COLO829 (cell line): Measurements from ENCODE around the gene ST3GAL2.
"Not testable (repeated sequence)": the region's sequence is repeated elsewhere in the genome, so short reads cannot be mapped to it uniquely, and the experiment has no call there.

Experiments used
- DNase-seq: peaks from one replicate; pipeline ENCODE4 v3.0.0; 2012; ENCODE audit warnings: low spot score

The ST3GAL2 gene

DNA sequence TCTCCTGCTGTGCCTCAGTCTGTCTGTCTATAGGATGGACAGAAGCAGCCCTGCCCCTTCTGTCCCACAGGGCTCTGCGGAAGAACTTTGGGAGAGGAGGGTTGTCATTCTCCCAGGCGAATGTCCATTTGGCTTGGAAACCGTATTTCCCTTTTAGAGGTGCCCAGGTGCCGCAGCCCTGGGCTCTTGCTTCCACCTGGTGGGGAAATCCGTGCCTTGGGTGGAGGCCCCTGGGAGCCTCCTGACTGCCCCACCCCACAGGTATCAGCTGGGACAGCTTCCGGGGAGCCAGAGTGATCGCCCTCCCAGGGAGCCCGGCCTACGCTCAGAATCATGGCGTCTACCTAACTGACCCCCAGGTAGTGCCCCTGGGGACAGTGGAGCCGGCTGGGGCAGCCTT, 28.2 kb upstream of the ST3GAL2 start:
- no peak for DNase-seq

DNA sequence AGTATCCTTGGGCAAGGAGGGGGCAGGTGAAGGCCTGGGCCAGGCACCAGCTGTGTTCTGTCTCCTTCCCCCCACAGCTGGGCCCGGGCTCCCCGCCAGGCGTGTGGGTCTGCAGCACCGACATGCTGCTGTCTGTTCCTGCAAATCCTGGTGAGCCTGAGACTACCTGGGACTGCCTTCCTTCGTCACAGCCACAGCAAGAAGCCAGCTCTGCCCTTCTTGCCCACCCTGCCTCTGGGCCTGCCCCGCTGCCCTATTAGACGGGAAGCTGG, 27.8 kb upstream of the ST3GAL2 start:
- DNase-seq = no peak

GRCh38 chr16:70465999-70466804, 27.3 kb upstream of the ST3GAL2 start:
- no peak for DNase-seq

DNA sequence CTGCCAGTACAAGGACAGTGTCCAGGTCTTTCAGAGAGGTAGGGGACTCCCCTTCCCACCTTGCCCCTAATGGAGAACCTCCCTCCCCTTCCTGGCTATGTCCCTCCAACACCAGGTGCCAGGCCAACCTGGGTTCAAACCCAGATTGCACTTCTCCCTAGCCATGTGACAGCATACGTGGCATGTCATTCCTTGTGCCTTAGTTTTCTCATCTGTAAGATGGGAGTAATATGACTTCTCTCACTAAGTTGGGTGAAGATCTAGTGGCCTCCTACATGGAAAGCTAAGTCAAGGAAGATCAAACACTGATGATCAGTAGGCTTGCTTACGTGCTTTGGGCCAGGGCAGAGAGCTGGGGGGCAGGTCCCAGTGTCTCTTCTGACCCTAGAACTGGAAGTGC, 24.3 kb upstream of the ST3GAL2 start:
- DNase-seq = no peak

GRCh38 chr16:70460737-70461261, 21.9 kb upstream of the ST3GAL2 start:
- no peak for DNase-seq

DNA sequence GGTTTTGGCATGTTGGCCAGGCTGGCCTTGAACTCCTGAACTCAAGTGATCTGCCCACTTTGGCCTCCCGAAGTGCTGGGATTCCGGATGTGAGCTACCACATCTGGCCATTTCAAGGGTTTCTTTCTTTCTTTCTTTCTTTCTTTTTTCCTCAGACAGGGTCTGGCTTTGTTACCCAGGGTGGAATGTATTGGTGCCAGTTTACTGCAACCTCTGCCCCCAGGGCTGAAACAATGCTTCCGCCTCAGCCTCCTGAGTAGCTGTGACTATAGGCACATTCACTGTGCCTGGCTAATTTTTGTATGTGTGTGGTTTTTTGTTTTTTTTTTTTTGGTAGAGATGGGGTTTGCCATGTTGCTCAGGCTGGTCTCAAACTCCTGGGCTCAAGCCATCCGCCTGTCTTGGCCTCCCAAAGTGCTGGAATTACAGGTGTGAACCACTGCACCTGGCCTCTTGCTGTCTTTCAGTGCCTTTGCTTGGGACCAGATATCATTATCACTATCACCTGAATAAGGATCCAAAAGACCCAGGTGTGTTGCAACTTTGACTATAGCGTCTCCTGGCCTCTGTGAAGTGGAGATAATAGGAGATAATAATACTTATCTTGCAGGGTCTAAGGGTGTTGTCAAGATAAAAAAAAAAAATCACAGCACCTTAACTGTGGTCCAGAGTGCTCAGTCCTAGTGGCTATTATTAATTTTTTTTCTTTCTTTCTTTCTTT, 18.7 kb upstream of the ST3GAL2 start:
- DNase-seq = no peak

GRCh38 chr16:70455910-70456309, 17.0 kb upstream of the ST3GAL2 start:
- no peak for DNase-seq

DNA sequence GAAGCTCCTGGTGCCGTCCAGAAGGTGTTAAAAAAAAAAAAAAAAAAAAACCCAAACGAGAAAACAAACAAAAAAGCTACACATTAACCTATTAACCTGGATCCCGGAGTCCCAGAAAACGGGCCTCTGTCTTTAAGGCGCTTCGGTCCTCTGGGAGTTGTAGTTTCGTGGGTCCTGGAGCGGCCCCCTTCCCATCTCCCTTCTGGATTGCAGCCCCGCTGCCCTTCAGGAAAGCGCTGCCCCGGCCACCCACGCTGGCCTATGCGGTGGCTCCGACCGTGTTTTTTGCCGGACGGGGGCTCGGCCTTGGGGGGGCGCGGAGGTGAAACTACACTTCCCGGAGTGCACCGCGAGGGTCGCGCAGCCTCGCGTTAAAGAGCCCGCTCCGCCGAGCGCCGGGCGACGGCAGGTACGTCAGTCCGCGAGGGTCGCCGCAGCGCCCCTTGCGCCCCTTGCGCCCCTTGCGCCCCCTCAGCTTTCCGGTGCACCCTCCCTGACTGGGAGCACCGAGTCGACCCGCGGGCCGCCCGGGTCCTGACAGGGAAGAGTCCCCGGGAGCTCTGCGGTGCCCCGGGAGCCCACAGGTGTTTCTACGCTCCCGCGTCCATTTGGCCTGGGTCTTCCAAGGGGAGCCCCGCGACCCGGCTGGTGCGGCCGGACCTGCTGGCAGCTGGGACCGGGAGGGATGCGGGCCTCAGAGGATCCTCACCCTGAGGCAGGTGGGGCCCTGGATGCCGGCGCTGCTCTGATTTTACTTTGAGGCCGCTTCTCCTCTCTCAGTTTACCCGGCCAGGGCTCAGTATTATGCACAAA, 15.5 kb upstream of the ST3GAL2 start, which contains the start of gene FCSK:
FCSK (plus strand) TSS at position 374 of the 813 bp plus-strand sequence. CDS start 8,596 bp downstream, outside the sequence.
- peak; percentile 58 for DNase-seq

- no peak for DNase-seq
These were observed 15.0 kb upstream of the ST3GAL2 start for GRCh38 chr16:70453892-70454221.

DNA sequence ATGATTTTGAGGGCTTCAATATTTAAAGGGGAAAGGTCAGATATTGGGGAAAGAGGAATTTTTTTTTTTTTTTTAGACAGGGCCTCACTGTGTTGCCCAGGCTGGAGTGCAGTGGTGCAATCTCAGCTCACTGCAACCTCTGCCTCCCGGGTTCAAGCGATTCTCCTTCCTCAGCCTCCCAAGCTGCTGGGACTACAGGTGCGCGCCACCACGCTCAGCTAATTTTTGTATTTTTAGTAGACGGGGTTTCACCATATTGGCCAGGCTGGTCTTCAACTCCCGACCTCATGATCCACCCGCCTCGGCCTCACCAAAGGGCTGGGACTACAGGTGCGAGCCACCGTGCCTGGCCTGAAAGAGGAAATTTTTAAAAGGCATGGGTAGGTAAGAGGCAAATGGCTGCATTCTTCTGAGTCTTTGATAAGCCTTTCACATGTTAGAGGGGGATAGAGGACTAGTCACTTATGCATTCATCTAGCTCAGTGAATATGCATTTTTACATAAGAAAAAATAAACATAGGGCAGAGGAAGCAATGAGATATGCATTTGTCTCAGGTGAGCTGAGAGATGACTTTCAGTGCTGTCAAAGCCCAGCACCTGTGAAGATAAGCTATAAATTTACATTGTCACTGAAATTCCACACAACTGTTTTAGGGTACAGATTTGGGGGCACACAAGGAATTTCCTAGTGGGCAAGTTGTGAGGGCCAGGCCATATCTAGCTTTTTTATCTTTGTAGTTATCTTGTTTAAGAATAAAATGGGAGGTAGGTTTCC, 14.4 kb upstream of the ST3GAL2 start:
- DNase-seq = no peak

DNA sequence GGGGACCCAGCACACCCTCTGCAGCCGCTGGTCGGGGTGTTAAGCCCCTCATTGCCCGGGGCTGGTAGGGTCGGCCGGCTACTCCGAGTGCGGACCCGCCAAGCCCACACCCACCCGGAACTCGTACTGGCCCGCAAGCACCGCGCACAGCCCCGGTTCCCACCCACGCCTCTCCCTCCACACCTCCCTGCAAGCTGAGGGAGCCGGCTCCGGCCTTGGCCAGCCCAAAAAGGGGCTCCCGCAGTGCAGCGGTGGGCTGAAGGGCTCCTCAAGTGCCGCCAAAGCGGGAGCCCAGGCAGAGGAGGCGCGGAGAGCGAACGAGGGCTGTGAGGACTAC, 12.1 kb upstream of the ST3GAL2 start:
- DNase-seq = not testable (repeated sequence)

DNA sequence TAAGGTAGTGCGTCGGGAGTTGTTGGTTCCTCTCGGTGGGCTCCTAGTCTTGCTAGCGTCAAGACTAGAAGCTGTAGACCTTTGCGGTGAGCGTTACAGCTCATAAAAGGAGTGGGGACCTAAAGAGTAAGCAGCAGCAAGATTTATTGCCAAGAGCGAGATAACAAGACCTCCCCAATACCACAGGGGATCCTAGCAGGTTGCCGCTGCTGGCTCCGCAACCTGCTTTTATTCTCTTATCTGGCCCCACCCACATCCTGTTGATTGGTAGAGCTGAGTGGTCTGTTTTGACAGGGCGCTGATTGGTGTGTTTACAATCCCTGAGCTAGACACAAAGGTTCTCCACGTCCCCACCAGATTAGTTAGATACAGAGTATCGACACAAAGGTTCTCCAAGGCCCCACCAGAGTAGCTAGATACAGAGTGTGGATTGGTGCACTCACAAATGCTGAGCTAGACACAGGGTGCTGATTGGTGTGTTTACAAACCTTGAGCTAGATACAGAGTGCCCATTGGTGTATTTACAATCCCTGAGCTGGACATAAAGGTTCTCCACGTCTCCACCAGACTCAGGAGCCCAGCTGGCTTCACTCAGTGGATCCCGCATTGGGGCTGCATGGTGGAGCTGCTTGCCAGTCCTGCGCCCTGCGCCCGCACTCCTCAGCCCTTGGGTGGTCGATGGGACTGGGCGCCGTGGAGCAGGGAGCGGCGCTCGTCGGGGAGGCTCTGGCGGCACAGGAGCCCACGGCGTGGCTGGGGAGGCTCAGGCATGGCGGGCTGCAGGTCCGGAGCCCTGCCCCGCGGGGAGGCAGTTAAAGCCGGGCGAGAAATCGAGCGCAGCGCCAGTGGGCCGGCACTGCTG, 11.5 kb upstream of the ST3GAL2 start:
- not testable (repeated sequence) for DNase-seq

DNA sequence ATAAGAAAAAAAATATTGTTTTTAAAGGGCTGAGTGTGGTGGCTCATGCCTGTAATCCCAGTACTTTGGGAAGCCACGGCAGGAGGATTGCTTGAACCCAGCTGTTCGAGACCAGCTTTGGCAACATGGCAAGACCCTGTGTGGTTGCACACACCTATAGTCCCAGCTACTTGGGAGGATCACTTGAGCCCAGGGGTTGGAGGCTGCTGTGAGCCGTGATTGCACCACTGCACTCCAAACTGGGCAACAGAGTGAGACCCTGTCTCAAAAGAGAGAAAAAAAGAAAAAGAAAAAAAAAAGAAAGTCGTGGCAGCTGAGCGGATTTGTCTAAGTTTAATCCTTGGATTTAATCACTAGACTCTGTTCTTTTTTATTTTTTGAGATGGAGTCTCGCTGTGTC, 9.2 kb upstream of the ST3GAL2 start:
- DNase-seq = no peak

DNA sequence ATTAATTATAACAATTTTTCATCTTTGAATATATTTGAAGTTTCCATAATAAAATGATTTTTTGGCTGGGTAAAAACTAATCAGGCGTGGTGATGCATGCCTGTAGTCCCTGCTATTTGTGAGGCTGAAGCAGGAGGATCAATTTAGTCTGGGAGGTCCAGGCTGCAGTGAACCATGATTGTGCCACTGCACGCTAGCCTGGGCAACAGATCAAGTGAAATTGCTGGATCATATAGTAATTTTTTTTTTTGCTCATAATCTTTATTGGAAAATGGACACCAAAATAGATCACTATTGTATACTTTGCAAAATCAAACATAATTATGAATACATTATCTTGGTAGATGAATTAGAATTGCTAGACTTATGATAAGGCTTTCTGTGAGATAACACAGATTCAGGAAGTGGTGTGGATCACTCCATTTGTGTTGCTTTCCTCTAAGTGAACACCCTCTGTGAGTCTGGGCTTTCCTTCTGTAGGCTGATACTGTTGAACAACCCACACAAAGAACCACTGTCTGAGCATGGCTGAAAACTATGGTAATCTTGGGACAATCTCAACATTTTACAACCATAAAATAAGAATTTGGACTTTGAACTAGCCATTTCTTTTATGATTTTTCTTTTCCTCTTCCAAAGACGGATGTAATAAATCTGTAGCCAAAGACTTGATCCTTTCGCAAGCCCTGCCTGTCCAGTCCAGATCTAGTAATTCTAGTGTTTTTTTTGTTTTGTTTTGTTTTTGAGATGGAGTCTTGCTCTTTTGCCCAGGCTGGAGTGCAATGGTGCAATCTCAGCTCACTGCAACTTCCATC, 5.6 kb upstream of the ST3GAL2 start:
- no peak for DNase-seq

GRCh38 chr16:70442344-70442743, 3.4 kb upstream of the ST3GAL2 start:
- DNase-seq = no peak

GRCh38 chr16:70441406-70441990, 2.6 kb upstream of the ST3GAL2 start:
- DNase-seq = no peak

- DNase-seq = no peak
These were observed 1.3 kb upstream of the ST3GAL2 start for GRCh38 chr16:70440009-70440692.

DNA sequence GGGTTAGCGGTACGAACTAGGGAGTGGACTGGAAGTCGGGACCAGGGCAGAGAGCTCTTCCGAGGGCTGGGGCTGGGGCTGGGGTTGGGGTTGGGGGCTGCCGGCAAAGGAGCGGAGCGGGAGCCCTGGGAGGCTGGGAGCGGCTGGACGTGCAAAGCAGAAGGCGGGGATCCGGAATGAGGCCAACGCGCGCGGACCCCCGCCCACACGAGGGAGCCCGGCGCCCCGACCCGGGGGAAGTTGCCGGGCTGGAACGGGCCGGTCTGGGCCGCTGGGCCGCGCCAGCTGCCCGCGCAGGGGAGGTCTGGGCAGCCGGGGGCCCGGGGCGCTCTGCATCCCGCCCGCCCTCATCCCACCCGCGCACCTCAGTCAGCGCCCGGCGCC, 323 bp downstream of the ST3GAL2 start:
- no peak for DNase-seq
